AG08395 (cell line): ENCODE measurements around the gene CELSR1.
"Not testable (repeated sequence)": the region's sequence is repeated elsewhere in the genome, so short reads cannot be mapped to it uniquely, and the experiment has no call there.

ENCODE experiments used
- DNase-seq: peaks from one replicate; pipeline ENCODE4 v3.0.0; 2012; ENCODE audit warnings: mixed read lengths, low spot score

The CELSR1 gene

DNA sequence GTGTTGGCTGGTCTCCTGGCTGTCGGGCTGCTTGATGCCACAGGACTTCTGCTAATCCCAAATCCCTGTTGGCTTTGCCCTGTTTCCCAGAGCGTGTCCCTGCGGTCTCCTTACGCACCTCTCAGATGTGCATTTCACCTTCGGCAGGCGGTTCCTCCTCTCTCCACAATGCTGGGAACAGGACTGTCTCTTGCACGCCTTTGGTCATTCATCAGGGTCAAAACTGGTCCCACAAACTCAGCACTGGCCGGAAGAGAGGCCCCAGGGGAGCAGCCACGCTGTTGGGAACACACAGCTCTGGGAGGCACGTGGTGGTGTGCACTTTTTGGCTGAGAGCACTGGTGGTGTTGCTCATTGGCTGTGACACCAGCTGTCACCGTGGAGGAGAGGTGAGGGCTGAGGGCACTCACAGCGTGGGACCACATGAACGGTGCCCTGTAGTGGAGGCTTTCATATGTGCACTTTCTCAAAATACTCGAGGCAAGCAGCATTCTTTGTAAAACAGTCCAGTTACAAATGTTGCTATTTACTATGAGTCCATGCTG lies 217.2 kb downstream of the CELSR1 start:
- no peak for DNase-seq

DNA sequence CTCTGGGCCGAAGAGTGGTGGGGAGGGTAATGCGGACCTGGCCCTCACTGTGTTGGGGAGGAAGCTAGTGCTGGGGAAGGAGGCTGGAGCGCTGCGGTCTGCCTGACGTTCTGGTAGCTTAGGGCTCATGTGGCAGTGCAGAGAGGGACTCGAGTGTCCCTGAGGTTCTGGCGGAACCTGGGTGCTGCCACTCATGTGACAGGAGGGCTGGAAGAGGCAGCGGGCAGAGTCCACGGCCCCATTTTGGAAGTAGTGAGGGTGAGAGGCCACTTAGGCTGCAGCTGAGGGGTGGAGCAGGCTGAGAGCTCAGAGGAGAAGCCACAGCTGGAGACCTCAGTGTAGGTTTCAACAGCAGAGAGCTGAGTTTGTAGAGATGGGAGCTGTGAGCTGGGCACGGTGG lies 218.1 kb downstream of the CELSR1 start:
- no peak for DNase-seq

- DNase-seq, result no peak
These were observed 218.8 kb downstream of the CELSR1 start for GRCh38 chr22:46318576-46318975.

GRCh38 chr22:46317646-46318045 lies 219.8 kb downstream of the CELSR1 start:
- no peak for DNase-seq

GRCh38 chr22:46315976-46316375 lies 221.4 kb downstream of the CELSR1 start:
- DNase-seq, result no peak

DNA sequence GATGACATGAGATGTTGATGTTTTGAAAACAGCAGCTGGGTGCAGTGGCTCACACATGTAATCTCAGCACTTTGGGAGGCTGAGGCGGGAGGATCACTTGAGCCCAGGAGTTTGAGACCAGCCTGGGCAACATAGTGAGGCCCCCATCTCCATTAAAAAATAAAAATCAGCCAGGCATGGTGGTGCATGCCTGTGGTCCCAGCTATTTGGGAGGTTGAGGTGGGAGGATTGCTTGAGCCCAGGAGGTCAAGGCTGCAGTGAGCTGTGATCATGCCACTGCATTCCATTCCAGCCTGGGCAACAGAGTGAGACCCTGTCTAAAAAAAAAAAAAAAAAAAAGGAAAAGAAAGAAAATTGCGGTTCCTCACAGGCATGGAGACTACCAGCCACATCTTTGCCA lies 224.6 kb downstream of the CELSR1 start:
- DNase-seq, result not testable (repeated sequence)

DNA sequence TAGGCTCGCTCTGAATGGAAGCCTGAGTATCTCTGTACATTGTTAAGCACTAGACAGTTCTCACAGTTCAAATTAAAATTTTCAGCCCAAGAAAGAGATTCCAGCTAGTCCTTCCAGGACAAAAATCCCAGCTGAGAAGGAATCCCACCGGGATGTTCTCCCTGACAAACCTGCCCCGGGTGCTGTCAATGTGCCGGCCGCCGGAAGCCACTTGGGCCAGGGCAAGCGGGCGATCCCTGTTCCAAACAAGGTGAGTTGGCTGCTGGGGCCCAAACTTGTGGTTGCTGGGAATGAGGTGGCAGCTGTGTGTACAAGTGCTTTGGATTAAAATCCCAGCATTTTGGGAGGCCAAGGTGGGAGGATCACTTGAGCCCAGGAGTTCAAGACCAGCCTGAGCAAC lies 225.4 kb downstream of the CELSR1 start:
- no peak for DNase-seq
